ENCODE data around the gene KRT5. TPM values are rescaled to one million over a fixed set of nuclear protein-coding genes. Genes with fewer than 3 reads are reported as not detected.

KRT5 gene
- total RNA-seq, 2 donors from 2014 or later = 0.52 to 2.0 TPM

DNA sequence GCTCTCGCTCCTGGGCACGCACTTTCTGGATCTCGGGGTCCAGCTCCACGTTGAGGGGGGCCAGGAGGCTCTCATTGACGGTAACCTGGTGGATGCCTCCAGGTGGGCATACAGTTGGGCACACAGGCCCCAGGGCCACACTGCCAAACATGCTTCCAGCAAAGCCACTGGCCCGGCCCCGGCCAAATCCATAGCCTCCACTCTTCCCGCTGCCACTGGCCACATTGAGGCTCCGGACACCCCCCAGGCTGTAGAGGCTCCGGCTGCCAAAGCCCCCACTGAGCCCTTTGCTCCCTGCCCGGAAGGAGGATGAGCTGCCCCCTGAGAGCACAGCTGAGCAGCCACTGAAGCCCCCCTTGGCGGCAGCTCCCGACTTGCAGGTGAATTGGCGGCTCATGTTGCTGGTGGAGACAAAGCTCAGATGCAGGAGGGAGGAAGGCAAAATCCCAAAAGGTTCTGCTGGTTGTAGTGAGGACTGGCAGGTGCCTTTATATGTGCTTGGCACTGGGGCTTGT lies 32.5 kb upstream of the KRT5 start, which contains the start of gene KRT71:
Gene KRT71 (minus strand): TSS at position 465 of the 515 bp plus-strand sequence. CDS start 68 bp downstream, at position 397.
- Histone ChIP-seq H3K27me3 (no peaks in the 10 kb centered on the region), H3K36me3 (replicated peaks in 1 of 2; ENCODE audit: insufficient read depth in 1 of 2, low read depth in 2 of 2) (no peaks in the 10 kb centered on the region), H3K4me1 (no peaks in the 10 kb centered on the region), H3K27ac (no peak within 1 kb of the TSS), H3K9me3 (no peaks in the 10 kb centered on the region), H3K4me3 (no peak within 1 kb of the TSS)
- ATAC-seq (no peak), DNase-seq (no peak)
- TF ChIP-seq, protein P1, sequence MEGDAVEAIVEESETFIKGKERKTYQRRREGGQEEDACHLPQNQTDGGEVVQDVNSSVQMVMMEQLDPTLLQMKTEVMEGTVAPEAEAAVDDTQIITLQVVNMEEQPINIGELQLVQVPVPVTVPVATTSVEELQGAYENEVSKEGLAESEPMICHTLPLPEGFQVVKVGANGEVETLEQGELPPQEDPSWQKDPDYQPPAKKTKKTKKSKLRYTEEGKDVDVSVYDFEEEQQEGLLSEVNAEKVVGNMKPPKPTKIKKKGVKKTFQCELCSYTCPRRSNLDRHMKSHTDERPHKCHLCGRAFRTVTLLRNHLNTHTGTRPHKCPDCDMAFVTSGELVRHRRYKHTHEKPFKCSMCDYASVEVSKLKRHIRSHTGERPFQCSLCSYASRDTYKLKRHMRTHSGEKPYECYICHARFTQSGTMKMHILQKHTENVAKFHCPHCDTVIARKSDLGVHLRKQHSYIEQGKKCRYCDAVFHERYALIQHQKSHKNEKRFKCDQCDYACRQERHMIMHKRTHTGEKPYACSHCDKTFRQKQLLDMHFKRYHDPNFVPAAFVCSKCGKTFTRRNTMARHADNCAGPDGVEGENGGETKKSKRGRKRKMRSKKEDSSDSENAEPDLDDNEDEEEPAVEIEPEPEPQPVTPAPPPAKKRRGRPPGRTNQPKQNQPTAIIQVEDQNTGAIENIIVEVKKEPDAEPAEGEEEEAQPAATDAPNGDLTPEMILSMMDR (IDR thresholded peaks at IDR 0.05) = no peak
- TF ChIP-seq POLR2A (IDR thresholded peaks at IDR 0.05) = no peak
- intact Hi-C loops (cut with DNase I) = no loop called here
- WGBS, 2 donors = 73 to 79% methylated on average over 14 of the region's 14 CpGs

DNA sequence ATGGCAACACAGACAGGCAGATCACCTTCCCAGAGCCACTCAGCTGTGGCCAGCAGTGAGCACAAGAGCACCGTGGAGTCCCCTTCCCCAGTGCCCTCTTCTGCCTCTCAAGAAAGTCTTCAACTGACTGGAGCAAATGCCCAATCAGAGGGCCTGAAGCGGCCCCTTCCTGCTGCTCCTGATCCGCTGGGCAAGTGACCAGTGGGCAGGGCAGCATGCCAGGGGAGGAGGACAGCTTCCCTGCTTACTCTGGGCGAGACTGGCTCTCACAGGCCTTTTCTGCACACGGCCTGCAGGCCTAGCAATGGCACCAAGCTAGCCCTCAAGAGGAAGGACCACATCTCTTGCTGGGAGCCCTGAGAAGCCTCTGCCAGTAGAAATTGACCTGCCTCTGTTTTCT lies 31.9 kb upstream of the KRT5 start:
- no peaks in the 10 kb centered on the region for H3K27me3 ChIP-seq
- no peaks in the 10 kb centered on the region for H3K36me3 ChIP-seq (replicated peaks in 1 of 2; ENCODE audit: insufficient read depth in 1 of 2, low read depth in 2 of 2)
- H3K4me3 ChIP-seq = no peak overlapping the region
- intact Hi-C loops (cut with DNase I) = no loop called here
- 60 to 63% methylated on average over 1 to 5 of the region's 5 CpGs for WGBS, 2 donors
- peak in 2 of 4 donors; percentile 10 to 26 for DNase-seq
- H3K27ac ChIP-seq = no peak overlapping the region
- no peak for ATAC-seq
- H3K4me1 ChIP-seq = no peaks in the 10 kb centered on the region
- no peaks in the 10 kb centered on the region for H3K9me3 ChIP-seq
- TF ChIP-seq, protein P1 (IDR thresholded peaks at IDR 0.05) = no peak
- no peak for TF ChIP-seq POLR2A (IDR thresholded peaks at IDR 0.05)

DNA sequence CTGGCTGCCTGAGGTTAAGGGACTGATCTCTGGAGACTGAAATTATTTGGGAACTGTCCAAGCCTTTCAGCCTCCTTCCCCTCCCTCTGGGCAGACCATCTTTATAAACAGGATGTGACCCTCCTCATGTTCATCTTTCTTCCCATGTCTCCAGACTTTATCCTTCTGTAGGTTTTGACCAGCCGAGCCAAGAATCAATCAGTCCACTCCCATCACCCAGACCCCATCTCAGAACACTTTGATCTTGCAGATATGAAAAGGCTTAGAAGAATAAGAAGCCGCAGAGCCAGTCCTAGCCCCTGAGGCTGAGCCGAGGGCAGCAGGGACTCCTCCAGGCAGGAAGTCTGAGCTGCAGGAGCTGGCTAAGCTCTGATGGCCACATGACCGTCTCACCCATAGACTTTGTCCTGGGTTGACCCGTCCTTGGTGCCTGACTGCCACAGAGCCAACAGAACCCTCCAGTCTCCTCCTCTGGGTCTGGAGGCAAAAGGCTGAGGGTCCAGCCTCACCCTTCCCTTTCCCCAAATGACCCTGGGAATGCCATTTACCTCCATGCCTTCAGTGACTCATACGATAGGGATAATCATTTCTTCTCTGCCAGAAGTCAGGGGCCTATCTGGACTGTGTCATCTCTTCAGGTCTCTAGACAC lies 31.1 kb upstream of the KRT5 start:
- no peaks in the 10 kb centered on the region for H3K4me1 ChIP-seq
- no peaks in the 10 kb centered on the region for H3K9me3 ChIP-seq
- intact Hi-C loops (cut with DNase I) = no loop called here
- DNase-seq = no peak
- no peak overlapping the region for H3K4me3 ChIP-seq
- 56 to 58% methylated on average over 4 to 6 of the region's 6 CpGs for WGBS, 2 donors
- no peak overlapping the region for H3K27ac ChIP-seq
- no peak for TF ChIP-seq POLR2A (IDR thresholded peaks at IDR 0.05)
- TF ChIP-seq, protein P1 (IDR thresholded peaks at IDR 0.05) = no peak
- no peaks in the 10 kb centered on the region for H3K27me3 ChIP-seq
- H3K36me3 ChIP-seq (replicated peaks in 1 of 2; ENCODE audit: insufficient read depth in 1 of 2, low read depth in 2 of 2) = no peaks in the 10 kb centered on the region
- no peak for ATAC-seq

DNA sequence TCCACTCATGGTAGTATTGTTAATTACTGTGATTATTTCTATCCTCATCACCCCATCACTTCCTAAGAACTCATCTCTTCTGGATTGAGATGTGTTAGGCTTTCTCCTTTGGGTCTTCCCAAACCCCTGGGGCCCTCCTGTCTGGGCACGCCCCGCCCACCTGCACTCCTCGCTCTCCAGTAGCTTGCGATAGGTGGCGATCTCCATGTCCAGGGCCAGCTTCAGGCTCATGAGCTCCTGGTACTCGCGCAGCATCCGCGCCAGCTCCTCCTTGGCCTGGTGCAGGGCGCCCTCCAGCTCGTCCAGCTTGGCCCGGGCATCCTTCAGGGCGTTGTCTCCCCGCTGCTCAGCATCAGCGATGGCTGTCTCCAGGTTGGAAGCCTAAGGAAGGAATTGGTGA lies 25.9 kb upstream of the KRT5 start:
- 76 to 81% methylated on average over 12 of the region's 15 CpGs for WGBS, 2 donors
- no peak overlapping the region for H3K27ac ChIP-seq
- DNase-seq (no peak), ATAC-seq (no peak)
- H3K9me3 ChIP-seq = no peaks in the 10 kb centered on the region
- intact Hi-C loops (cut with DNase I) = no loop called here
- TF ChIP-seq POLR2A (IDR thresholded peaks at IDR 0.05) = no peak
- H3K4me3 ChIP-seq = no peak overlapping the region
- no peaks in the 10 kb centered on the region for H3K27me3 ChIP-seq
- no peaks in the 10 kb centered on the region for H3K4me1 ChIP-seq
- no peaks in the 10 kb centered on the region for H3K36me3 ChIP-seq (replicated peaks in 1 of 2; ENCODE audit: insufficient read depth in 1 of 2, low read depth in 2 of 2)

DNA sequence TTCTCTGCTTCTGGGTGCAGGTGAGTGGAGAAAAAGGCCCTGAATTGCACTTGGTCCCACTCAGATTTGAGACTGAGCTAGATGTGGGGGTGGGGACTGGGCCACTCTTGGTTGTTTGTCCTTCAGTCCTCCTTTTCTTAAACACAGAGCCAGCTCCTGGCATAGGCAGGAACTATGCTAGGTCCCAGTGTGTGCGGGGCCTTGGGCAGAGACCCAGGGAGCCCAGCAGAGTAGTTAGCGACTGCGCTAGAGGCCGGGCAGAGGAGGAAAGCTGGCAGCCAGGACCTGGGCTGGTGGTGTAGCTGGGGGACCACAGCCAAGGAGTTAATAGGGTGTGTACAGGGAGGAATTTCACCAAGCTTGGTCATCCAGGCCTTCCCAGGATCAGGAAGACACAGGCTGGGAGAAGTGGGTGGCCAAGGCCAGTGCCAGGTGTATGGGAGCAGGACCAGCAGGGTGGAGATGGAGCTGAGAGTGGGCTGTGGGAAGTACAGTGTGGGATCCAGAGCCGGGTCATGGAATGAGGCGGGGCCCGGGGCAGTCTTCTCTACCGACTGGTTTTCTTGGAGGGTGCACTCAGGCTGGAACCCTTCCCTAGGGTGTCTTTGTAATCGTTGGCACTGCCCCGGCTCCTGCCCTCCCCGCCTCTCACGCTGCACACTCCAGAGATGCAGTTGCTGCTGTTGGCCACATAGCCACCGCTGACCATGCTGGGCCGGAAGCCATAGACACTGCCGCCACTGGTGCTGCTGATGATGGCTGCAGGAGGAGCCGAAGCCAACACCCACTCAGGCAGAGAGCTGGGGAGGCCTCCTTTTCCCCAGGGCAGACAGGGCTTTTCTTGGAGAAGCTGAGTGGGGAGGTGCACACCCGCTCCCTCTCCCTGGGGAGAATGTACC lies 24.0 kb upstream of the KRT5 start:
- Histone ChIP-seq H3K9me3 (no peaks in the 10 kb centered on the region), H3K4me3 (no peak overlapping the region), H3K36me3 (replicated peaks in 1 of 2; ENCODE audit: insufficient read depth in 1 of 2, low read depth in 2 of 2) (no peaks in the 10 kb centered on the region), H3K27ac (no peak overlapping the region), H3K27me3 (no peaks in the 10 kb centered on the region), H3K4me1 (no peaks in the 10 kb centered on the region)
- ATAC-seq (no peak), DNase-seq (no peak)
- TF ChIP-seq, protein P1 (IDR thresholded peaks at IDR 0.05) = no peak
- no peak for TF ChIP-seq POLR2A (IDR thresholded peaks at IDR 0.05)
- intact Hi-C loops (cut with DNase I) = no loop called here
- WGBS, 2 donors = 85 to 88% methylated on average over 9 to 17 of the region's 17 CpGs

Measured in body of pancreas (tissue), 4 donors.